Pons (tissue), 1 donor: ENCODE data around the gene BICD1.
"Not testable (repeated sequence)": the region's sequence is repeated elsewhere in the genome, so short reads cannot be mapped to it uniquely, and the experiment has no call there.

Experiments used
- DNase-seq: peaks from one replicate; pipeline ENCODE4 v3.0.0-alpha.2; 2016; ENCODE audit warnings: low spot score

The BICD1 gene

DNA sequence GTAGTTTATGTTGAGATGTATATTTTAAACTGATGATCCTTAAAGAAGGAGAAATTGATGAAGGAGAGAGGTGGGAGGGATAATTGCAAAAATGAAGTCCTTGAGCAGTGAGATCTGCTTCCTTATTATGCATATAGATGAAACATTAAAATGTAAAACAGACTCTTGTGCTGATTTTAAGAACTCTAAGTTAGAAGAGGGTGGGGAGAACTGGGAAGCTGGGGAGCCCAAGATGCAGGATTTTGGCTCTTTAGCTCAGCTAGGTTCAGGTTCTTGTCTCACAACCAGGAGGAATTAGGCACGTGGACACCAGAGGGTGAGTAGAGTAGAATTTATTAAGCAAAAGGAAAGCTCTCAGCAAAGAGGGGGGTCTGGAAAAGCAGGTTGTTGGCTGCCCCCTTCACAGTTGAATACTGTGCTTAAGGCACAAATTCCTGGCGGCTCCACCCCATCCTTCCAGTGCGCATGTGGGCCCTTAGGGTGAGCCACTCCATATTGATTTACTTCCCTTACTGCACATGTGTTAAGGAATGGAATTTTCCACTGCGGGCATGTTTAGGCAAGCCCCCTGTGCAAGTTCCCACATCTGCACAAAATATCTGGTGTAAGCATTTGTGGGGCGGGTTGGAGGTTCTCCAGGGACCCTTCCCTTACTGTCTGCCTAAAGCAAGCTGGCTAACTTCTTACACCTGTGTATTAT is 141.9 kb downstream of the BICD1 start:
- no peak for DNase-seq

DNA sequence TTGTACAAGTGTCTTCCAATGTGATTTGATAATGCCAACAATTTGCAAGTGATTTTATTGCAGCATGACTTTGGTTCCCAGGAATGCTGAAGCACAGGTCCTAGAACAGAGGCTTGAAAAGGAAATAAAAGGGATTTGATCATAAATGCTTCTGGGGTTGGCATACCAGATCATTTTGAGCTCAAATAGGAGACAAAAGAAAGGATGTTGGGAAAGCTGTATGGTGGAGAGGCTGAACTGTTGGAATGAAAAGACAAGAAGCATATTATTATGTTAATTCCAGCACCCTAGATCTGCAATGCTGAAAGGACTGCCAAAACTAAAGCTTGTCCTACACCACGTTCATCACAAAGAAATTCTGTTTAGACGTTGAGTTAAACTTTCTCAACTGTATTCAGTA is 143.1 kb downstream of the BICD1 start:
- no peak for DNase-seq

DNA sequence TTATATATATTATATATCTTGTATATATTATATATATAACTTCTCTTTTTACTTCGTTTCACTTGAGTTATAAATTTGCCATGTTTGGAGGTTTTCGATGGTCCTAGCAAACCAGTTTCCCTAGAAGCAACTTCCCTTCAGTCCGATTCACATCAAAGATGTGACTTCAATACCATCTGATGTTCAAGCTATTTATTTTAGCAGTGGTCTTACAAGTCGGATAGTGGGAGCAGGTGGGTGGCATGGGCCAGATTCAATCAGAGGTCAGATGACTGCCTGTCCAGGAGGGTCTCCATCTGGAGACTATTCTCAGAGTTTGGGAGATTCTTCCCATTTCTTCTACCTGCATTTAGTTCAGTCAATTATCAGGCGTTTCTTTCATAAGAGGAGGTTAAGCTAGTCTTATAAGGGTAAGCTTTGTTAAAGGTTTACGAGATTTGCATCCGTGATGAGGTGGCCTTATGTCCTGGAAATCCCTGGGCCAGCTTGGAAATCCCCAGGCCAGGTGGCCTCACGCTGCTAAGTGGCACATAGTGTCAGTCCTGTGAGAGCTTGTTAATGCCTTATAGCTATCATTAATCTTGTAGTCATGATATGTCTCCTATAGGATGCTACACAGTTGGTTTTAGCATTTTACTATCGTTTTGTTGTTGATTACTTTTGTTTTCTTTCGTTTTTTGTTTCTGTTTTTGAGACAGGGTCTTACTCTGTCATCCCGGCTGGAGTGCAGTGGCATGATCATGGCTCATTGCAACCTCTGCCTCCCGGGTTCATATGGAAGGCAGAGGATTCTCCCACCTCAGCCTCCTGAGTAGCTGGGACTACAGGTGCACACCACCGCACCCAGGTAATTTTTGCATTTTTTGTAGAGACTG is 145.8 kb downstream of the BICD1 start:
- DNase-seq = no peak

DNA sequence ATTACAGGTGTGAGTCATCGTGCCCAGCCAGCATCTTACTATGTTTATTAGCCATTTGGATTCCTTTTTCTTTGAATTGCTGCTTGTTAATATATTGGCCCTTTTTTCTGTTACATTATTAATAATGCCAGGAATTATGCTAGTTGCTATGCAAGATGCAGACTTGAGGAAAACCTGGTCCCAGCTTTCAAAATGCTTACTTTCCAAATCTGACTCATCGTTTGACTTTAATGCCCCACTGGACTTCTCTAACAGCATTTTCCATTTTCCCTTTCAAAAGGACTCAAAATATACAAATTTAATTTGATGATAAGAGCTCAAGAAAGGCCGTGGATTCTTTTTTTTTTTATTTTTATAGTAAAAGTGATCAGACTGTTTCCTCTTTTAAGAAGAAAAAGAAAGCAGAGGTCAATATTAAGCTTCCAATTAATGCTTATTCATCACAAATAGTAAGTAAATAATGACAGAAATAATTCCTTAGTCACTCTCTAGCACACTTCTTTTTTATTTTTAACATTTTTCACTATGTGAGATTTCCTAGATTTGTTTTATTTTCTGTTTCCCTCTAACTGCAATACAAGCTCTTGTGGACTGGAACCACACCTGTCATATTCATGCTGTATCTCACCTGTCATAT is 146.6 kb downstream of the BICD1 start:
- no peak for DNase-seq

DNA sequence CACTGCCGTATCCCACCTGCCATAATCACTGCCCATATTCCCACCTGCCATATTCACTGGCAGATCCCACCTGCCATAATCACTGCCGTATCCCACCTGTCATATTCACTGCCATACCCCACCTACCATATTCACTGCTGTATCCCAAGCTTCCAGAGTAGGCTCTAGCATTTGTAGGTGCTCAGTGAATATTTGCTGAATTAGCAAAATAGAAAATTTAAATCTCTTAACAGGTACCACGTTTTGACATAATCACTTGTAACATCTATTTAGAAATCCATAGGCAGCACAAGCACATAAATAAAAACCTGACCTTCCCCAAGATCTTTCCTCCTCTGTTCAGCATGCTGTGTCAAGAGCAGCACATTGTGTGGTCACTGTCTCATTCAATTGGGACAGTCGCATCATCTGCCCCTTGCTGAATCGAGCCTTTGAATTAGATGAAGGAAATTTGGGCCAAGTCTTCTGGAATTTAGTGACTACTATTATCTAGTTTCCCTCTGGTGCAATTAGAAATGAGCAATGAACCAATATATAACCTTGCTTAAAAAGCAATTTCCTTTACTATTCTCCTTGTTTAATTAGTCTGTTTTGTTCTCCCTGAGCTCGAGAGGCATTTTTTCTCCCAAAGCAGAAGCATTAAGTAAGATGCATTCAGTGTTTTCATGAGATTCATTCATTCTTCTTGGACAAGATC is 147.8 kb downstream of the BICD1 start:
- DNase-seq = peak; percentile 29

DNA sequence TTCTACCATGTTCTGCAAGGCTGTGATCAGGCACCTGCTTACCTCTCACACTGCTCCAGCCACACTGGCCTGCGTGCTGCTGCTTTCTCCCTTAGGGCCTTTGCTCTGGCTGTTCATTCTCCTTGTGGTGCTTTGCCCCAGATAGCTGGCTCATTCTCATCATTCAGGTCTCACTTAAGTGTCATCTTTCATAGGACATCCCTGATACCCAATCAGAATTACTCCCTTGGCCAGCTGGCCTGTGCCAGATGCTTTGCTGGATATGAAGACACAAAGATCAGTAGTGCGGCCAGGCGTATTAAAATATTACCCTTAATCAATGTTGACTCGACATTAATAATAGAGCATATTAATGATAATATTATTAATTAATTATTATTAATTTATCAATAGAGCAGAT is 148.9 kb downstream of the BICD1 start:
- no peak for DNase-seq

DNA sequence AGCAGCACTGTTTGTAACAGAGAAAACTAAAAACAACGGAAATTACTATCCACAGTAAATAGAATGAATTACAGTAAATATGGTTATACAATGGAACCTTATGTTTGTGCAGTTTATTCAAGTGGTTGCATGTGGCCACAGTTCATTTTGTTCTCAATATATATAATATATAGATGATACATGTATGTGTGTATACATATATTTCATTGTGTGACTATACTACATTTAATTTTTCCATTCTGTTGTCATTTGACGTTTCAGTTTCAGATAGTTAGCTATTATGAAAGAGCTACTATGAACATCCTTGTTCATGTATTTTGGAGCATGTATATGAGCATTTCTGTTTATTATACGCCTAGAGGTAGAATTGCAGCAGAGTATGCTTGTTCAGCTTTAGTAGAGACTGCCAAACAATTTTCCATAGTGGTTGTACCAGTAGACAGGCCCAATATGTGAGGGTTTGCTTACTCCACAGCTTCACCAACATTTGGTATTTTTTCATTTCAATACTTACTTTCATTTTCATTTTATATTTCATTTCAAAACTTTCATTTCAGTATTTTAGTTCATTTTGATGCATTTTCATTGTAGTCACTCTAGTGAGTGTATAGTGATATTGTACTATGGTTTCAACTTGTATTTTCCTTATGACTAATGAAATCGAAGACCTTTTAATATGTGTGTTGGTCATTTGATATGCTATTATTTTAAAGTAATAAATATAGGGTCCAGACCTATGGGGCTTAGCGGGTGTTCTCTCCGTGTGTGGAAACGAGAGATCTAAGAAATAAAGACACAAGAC is 151.2 kb downstream of the BICD1 start:
- no peak for DNase-seq

DNA sequence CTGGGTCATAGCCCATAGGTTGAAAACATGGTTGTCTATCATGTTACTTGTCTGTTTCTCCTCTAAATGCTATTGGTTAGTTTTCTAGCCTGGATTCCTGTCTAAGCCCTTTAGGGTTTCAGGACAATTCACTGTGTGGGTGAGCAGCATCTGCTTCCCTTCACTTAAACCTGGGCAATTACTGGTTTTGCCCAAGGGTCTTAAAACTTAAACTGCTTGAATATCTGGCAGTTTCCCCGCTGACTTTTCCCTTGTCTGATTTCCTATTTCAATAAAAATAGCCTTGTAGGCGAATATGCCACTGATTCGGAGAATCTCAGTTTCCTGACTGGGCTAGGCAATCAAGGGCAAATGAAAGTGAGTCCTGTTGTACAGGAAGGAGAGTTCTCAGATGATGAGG is 154.0 kb downstream of the BICD1 start:
- no peak for DNase-seq

DNA sequence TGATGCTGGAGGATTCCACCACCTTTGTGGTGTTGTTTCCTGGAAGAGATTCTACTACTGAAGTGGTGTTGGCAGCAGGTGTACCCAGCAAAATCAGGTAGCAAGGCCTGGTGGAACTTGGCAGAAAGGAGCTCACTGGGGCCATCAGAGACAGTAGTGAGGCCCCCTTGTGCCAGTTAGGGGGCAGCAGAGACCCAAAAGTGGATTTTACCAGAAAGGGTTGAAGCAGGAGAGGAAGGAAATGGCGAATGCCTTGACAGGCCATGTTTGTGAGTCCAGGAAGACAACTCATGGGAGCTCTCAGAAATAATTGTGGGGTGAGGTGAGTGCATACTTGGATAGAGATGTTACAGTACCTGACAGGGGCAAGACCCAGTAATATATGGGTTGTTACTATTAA is 155.0 kb downstream of the BICD1 start:
- no peak for DNase-seq

DNA sequence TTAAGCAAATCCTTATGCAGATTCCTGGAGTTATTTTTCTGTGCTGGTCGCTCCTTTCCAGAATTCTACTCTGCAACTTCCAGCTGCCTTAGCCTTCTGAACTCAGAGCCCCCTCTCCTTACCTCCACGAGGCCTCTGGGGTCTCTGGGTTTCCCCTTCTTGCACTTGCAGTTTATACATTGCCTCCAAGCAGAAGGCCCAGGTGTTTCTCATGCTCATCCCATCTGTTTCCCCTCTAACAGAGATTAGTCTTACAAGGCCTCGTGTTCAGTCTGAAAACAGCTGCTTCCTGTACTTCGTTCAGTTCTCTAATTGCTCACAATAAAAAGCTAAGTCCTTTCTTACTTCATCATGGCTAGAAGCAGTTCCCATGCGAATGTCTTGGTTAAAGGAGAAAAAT is 158.3 kb downstream of the BICD1 start:
- DNase-seq = peak; percentile 25

DNA sequence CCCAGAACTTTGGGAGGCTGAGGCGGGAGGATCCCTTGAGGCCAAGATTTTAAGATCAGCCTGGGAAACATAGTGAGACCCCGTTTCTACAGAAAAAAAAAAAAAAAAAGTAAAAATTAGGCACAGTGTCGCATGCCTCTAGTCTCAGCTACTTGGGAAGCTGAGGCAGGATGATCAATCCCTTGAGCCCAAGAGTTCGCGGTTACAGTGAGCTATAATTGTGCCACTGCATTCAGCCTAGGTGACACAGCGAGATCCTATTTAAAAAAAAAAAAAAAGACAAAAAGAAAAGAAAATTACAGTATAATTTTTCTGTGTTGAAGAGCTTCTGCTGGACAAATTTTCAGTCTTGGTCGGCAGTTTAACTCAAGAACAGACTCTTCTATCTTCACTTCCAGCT is 158.8 kb downstream of the BICD1 start:
- DNase-seq = no peak

DNA sequence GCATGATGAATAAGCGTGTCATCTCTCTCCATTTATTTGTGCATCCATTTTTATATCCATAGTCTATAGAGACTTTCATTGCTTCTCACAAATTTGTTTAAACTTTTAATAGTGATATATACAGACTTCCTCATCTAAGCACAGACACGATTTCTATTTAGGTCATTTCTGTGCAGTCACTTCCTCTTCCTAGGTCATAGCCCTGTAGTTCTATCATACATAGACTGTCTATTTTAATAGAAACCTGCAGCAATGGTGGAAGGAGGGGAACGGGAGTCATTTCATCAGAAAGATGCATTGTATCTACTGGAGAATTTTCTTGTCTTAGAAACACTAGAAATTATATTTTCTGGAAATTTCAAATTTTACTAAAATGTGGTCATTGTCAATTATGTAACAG is 159.3 kb downstream of the BICD1 start:
- DNase-seq = no peak

DNA sequence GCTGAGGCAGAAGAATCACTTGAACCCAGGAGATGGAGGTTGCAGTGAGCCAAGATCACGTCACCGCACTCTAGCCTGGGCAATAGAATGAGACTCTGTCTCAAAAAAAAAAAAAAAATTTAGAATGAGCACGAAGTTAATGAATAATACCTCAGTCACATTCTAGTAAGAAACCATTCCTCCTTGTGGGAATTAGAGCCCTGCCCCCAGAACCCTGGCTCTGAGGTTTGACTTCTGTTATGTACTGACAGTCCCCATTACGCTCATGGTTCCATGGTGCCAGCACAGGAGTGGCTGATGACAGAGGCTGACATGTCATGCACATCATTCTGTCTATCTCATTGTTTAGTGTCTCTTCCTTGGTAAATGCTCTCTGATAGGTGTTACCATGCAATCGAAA is 160.1 kb downstream of the BICD1 start:
- no peak for DNase-seq

DNA sequence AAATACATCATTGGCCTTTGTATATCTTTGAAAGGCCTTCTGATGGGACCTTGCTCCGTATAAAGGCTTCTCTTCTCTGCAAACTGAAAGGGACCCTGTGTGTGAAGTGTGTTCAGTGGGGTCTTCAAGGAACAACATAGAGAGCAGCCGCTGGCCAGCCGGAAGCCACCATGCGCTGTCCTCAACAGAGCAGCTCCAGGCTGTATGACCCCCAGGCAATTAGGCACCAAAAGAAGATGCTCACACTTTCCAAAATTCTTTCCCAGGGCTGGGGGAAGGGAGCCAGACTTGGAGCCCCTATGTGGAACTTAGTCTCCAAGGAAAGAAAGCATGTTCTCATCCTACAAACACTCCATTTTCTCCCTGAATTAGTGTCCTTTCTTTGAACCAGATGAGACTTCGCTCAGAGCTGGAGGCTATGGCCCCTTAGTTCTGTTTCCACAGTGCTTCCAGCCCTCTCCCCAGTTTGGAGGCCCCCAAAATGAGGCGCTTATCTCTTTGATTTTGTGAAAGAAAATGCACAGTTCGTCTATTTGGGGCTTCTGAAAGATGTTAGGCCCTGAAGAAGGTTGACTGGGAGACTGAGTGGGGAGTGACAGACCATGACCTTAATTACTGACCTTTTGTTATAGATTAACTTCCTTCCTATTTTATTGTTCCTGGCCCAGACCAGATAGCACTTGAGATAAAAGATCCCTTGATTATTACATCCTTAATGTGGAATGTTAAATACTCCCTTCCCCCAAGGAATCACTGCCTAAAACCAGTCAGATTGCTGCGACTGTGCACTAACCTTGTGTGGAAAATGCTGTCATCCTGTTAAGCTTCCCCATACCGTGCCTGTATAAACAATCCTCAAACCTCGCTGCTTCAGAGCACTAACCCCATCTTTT is 164.4 kb downstream of the BICD1 start:
- peak; percentile 87 for DNase-seq

DNA sequence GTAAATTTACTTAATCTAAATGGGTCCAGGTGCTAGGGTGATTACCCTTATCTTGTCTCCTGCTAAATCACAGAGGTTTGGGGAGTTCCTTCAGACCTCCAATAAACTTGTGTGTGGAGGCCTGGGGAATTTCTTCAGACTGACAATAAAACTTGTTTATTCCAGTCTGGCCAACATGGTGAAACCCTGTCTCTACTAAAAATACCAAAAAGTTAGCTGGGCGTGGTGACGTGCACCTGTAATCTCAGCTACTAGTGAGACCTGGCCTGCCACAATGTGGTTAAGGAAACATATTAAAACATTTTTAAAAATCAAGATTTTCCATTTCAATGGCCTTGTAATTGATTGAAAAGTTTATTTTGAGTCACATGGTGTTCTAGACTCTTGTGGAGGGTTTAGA is 165.8 kb downstream of the BICD1 start:
- no peak for DNase-seq

DNA sequence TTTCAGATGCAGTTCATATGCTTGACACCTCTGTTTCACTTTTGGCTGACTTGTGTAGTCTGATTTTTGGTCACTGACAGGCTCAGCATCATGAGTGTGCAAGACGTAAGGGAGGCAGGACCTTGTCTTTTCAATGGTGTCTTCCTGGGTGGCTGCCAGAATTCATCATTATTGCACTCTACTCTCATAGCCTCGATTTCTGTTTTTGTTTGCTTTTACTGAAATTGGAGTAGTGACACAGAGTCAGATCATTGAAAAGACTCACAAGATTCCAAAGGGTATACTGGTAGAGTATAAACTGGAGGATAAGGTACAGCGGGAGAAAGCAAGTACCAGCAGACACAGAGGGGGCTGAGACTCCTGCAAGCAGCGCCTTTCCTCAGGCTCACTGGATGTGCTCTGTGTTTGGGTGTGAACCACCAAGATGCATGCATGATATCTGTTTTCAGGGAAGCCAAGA is 166.4 kb downstream of the BICD1 start:
- DNase-seq = no peak

DNA sequence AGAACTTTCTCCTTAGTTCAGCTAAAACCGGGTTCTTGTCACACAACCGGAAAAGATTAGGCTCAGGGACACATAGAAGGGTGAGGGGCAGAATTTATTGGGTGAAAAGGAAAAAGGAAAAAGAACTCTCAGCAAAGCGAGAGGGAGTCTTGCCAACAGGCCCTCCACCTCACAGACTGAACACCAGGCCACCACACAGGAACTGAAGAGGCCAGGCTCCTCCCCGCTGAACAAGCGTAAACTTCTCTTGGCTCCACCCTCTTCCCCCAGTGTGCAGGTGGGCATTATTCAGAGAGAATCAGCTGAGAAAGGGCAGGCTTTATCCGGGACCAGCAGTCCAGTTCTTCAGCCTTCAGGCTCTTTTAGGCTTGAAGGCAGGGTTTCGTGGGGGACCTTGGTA is 167.1 kb downstream of the BICD1 start:
- no peak for DNase-seq

DNA sequence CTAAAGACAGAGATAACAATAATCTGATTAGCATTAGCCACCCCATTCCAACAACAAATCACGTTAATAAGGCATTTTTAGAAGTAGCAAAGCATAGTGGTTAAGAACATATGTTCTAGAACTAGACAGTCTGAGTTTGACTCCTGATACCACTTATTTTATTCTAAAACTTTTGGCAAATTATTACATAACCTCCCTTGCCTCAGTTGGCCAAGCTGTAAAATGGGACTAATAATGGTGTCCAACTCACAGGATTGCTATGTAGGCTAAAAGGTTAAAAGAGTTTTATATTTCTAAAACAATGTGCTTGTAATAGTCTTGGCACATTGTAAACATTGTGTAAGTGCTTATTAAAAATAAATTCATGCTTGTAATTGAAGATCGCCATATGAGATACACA is 168.0 kb downstream of the BICD1 start:
- DNase-seq = no peak

DNA sequence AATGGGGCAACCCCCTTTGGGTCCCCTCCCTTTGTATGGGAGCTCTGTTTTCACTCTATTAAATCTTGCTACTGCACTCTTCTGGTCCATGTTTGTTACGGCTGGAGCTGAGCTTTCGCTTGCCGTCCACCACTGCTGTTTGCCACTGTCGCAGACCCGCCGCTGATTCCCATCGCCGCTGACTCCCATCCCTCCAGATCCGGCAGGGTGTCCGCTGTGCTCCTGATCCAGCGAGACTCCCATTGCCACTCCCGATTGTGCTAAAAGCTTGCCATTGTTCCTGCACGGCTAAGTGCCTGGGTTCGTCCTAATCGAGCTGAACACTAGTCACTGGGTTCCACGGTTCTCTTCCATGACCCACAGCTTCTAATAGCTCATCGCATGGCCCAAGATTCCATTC is 168.9 kb downstream of the BICD1 start:
- DNase-seq = not testable (repeated sequence)

DNA sequence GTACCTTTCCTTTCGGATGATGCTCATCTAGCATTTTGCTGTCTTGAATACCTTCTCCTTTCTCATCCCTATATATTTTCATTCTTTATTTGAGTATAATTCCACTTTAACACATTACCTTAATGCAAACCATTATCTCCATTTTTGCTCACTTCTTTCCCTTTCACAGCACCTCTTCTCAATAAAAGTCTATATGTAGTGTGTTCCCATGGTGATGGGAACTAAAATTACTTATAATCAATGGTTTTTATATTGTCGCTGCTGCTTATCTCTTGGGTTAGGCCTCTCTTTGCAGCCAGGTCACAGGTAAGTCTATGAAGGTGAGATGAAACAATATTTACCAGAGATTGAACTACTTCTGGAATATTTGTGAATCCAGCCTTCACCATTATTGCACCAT is 171.1 kb downstream of the BICD1 start:
- DNase-seq = no peak

DNA sequence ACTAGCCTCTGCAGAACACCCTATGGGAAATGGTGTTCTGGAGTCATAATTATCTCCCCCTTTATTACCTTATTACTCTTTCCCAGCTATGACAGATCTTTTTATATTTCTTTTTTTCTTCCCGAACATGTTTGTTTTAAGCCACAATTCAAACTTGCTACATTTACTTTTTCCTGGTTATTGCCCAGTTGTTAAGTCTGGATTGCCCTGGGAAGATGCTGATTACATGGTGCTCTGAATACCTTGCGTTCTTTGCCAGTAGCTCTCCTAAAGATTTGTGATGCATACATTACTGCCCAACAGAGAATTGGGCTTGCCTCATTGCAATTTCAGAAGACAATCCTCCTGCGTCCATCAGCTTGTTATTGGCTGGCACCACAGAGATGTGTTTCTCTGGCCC is 174.5 kb downstream of the BICD1 start:
- no peak for DNase-seq
